Spleen (tissue), 7 donors: ENCODE measurements around the gene RPS23.

Experiments
- POLR2A ChIP-seq, 3 donors: fragments of 450-650 bp; IDR thresholded peaks; one replicate each; pipeline ENCODE4 v1.5.1; 2017; ENCODE audit warnings: antibody characterized with exemption in 3 of 3, mild to moderate bottlenecking in 1 of 3
- POLR2AphosphoS5 ChIP-seq, 3 donors: sonication (generic); formaldehyde crosslinking; IDR thresholded peaks; one replicate each; pipeline ENCODE4 v1.5.1; 2017; ENCODE audit warnings: antibody characterized with exemption in 3 of 3
- TF ChIP-seq, protein P1 (sequence below), 11 experiments: fragments of 200-600 bp in 7 of 11; fragments of 450-650 bp in 4 of 11; sonication (generic) in 4 of 11; IDR thresholded peaks in 8 of 11; conservative IDR thresholded peaks in 3 of 11; 1 replicate in 7 of 11; 2 replicates in 4 of 11; pipeline versions ENCODE4 v1.4.0 to v1.8.0; 2016 to 2021; ENCODE audit warnings: antibody characterized with exemption in 11 of 11, inconsistent platforms in 4 of 11, mild to moderate bottlenecking in 1 of 11
- donor health status: DM: no; HTN: no; CAD: no; lungs with moderate emphysema.
- donor health status: DM: no; HTN: no; CAD: no.
- donor health status: DM: no; HTN: no; CAD: no.

DNA sequence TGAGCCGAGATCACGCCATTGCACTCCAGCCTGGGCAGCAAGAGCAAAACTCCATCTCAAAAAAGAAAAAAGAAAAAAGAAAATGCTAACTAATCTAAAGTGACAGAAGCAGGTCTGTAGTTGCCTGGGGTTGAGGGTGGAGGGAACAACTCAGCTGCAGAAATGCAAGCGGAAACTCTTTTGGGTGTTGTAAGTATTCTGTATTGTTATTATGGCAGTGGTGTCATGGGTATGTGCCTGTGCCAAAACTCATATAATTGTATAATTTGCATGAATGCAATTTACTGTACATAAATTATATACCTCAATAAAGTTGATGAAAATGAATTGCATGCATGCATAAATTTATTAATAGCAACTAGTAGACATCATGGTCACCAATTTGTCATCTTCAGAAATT lies 23.0 kb upstream of the RPS23 start:
- TF ChIP-seq, protein P1, sequence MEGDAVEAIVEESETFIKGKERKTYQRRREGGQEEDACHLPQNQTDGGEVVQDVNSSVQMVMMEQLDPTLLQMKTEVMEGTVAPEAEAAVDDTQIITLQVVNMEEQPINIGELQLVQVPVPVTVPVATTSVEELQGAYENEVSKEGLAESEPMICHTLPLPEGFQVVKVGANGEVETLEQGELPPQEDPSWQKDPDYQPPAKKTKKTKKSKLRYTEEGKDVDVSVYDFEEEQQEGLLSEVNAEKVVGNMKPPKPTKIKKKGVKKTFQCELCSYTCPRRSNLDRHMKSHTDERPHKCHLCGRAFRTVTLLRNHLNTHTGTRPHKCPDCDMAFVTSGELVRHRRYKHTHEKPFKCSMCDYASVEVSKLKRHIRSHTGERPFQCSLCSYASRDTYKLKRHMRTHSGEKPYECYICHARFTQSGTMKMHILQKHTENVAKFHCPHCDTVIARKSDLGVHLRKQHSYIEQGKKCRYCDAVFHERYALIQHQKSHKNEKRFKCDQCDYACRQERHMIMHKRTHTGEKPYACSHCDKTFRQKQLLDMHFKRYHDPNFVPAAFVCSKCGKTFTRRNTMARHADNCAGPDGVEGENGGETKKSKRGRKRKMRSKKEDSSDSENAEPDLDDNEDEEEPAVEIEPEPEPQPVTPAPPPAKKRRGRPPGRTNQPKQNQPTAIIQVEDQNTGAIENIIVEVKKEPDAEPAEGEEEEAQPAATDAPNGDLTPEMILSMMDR (IDR thresholded peaks at IDR 0.05 in 8 of 11, conservative IDR thresholded peaks at IDR 0.05 in 3 of 11) = no peak
- TF ChIP-seq POLR2A (IDR thresholded peaks at IDR 0.05) (no peak), POLR2AphosphoS5 (IDR thresholded peaks at IDR 0.05) (no peak)
